ENCODE data around the gene CEP55.

CEP55 gene

DNA sequence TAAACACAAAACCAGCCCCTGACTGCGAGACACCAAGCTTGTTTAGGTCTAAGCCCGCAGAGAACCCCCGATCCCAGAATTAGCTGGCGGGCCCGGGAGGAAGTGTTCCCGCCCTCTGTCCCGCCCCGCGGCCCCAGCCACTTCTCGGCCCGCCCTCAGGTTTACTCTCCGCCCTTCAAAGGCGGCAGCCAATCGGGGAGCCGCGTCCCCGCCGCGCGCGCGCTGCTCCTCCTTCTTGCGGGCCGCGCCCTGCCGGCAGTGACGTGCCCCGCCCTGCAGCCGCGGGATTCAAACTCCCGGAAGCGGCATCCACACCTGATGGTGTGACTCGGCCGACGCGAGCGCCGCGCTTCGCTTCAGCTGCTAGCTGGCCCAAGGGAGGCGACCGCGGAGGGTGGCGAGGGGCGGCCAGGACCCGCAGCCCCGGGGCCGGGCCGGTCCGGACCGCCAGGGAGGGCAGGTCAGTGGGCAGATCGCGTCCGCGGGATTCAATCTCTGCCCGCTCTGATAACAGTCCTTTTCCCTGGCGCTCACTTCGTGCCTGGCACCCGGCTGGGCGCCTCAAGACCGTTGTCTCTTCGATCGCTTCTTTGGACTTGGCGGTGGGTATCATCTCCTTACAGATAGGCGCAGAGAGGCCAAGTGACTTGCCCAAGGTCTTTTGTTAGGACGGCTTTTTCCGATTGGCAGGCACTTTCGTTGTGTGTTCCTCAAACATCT, at the start of gene CEP55:
Gene CEP55, plus strand, starts transcription at position 291 of the 720 bp plus-strand sequence. CDS start 3,440 bp downstream, outside the sequence.
- Histone ChIP-seq H3K9me3 (ENCODE audit: control insufficient read depth in 5 of 5, low read length in 5 of 5) (no peaks in the 10 kb centered on the region), H3K4me3 (ENCODE audit: low read depth in 1 of 5, low read length in 5 of 5) (peak within 1 kb of the TSS; percentile 85 to 97 (median 94)), H3K4me1 (ENCODE audit: control insufficient read depth in 5 of 5, insufficient read depth in 5 of 5, low read length in 5 of 5) (peaks cover 0 to 13% (median 11%) of the 10 kb centered on the region in 5 donors), H3K9ac (ENCODE audit: low read length in 5 of 5) (peak within 1 kb of the TSS; percentile 59 to 84 (median 73)), H3K36me3 (ENCODE audit: control insufficient read depth in 5 of 5, insufficient read depth in 5 of 5, low read length in 5 of 5) (no peaks in the 10 kb centered on the region), H3K27me3 (ENCODE audit: control insufficient read depth in 5 of 5, insufficient read depth in 4 of 5, low read length in 5 of 5) (no peaks in the 10 kb centered on the region), H3K27ac (ENCODE audit: low read depth, low read length) (peak within 1 kb of the TSS; percentile 62)

GRCh38 chr10:93447019-93447418, 49.4 kb upstream of the CEP55 start:
- peaks cover 7 to 24% (median 19%) of the 10 kb centered on the region in 5 donors for H3K4me1 ChIP-seq (ENCODE audit: control insufficient read depth in 5 of 5, insufficient read depth in 5 of 5, low read length in 5 of 5)
- H3K9ac ChIP-seq (ENCODE audit: low read length in 5 of 5) = no peak overlapping the region
- no peaks in the 10 kb centered on the region for H3K9me3 ChIP-seq (ENCODE audit: control insufficient read depth in 5 of 5, low read length in 5 of 5)
- H3K36me3 ChIP-seq (ENCODE audit: control insufficient read depth in 5 of 5, insufficient read depth in 5 of 5, low read length in 5 of 5) = peaks cover 6 to 42% (median 10%) of the 10 kb centered on the region in 5 donors
- H3K27ac ChIP-seq (ENCODE audit: low read depth, low read length) = no peak overlapping the region
- peaks cover 0 to 3% (median 0%) of the 10 kb centered on the region in 5 donors for H3K27me3 ChIP-seq (ENCODE audit: control insufficient read depth in 5 of 5, insufficient read depth in 4 of 5, low read length in 5 of 5)
- H3K4me3 ChIP-seq (ENCODE audit: low read depth in 1 of 5, low read length in 5 of 5) = no peak overlapping the region

DNA sequence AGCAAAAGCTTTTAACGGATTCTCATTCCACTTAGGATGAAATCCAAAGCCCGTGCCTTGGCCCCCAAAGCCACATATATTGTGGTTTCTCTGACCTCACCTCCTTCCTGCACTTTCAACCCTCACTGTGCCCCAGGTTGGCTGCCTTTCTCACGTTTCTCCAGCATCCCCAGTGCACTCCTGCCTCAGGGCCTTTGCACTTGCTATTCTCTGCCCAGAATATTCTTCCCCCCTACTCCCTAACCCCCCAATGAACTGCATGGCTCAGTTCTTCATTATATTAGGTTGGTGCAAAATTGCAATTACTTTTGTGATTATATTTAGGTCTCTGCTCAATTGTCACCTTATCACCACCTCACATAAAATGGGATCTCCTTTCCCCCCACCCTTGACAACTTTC, 48.4 kb upstream of the CEP55 start:
- Histone ChIP-seq H3K27ac (ENCODE audit: low read depth, low read length) (no peak overlapping the region), H3K4me1 (ENCODE audit: control insufficient read depth in 5 of 5, insufficient read depth in 5 of 5, low read length in 5 of 5) (peaks cover 7 to 17% (median 14%) of the 10 kb centered on the region in 5 donors), H3K4me3 (ENCODE audit: low read depth in 1 of 5, low read length in 5 of 5) (no peak overlapping the region), H3K9ac (ENCODE audit: low read length in 5 of 5) (no peak overlapping the region), H3K27me3 (ENCODE audit: control insufficient read depth in 5 of 5, insufficient read depth in 4 of 5, low read length in 5 of 5) (peaks cover 0 to 3% (median 0%) of the 10 kb centered on the region in 5 donors), H3K9me3 (ENCODE audit: control insufficient read depth in 5 of 5, low read length in 5 of 5) (no peaks in the 10 kb centered on the region), H3K36me3 (ENCODE audit: control insufficient read depth in 5 of 5, insufficient read depth in 5 of 5, low read length in 5 of 5) (peaks cover 6 to 43% (median 10%) of the 10 kb centered on the region in 5 donors)

DNA sequence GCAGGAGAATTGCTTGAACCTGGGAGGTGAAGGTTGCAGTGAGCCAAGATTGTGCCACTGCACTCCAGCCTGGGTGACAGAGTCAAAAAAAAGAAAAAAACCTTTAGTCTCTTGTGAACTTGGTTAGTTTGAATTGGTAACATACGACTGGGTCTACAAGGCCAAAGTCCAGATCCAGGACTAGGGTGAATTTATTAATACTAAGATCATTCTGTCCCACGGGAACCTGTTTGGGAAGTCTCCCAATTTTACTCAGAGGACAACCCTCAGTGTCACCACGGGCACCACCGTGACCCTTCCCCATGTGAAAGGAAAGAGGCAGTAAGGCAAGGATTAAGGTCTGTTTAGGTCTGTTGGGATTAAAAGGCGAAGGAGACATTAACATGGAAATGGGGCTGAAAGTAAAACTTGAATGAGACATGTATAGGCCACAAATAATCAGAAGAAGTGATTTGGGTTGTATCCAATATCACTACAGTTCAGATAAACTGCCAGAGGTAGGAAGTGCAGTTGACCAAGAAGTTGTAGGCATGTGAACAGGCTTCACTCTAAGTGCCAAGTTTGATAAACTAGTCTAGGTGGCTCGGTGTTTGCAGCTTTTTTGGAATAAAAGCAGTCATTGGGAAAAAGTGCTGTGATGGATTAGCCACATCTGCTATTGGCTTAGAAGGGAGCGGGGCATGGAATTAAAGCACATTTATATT, 45.0 kb upstream of the CEP55 start:
- no peaks in the 10 kb centered on the region for H3K9me3 ChIP-seq (ENCODE audit: control insufficient read depth in 5 of 5, low read length in 5 of 5)
- no peak overlapping the region for H3K9ac ChIP-seq (ENCODE audit: low read length in 5 of 5)
- H3K4me1 ChIP-seq (ENCODE audit: control insufficient read depth in 5 of 5, insufficient read depth in 5 of 5, low read length in 5 of 5) = peaks cover 0 to 5% (median 2%) of the 10 kb centered on the region in 5 donors
- H3K4me3 ChIP-seq (ENCODE audit: low read depth in 1 of 5, low read length in 5 of 5) = no peak overlapping the region
- H3K27ac ChIP-seq (ENCODE audit: low read depth, low read length) = no peak overlapping the region
- no peaks in the 10 kb centered on the region for H3K27me3 ChIP-seq (ENCODE audit: control insufficient read depth in 5 of 5, insufficient read depth in 4 of 5, low read length in 5 of 5)
- H3K36me3 ChIP-seq (ENCODE audit: control insufficient read depth in 5 of 5, insufficient read depth in 5 of 5, low read length in 5 of 5) = peaks cover 6 to 37% (median 12%) of the 10 kb centered on the region in 5 donors

DNA sequence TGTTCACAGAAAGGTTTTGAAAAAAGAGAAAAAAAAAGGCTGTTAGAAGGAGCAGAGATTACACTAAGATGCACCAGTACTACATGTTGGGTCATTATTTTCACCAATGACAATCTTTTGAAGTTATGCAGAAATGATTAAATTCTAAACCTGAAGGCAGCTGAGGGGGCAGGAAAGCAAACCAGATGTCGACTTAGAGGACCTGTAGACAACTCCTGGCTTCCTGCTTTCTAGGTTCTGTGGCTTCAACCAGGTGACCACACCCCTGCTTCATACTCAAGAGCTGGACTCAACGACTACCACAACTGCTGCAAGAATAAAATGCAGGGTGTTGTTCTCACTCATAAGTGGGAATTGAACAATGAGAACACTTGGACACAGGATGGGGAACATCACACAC, 44.3 kb upstream of the CEP55 start:
- Histone ChIP-seq H3K36me3 (ENCODE audit: control insufficient read depth in 5 of 5, insufficient read depth in 5 of 5, low read length in 5 of 5) (peaks cover 6 to 36% (median 14%) of the 10 kb centered on the region in 5 donors), H3K9me3 (ENCODE audit: control insufficient read depth in 5 of 5, low read length in 5 of 5) (no peaks in the 10 kb centered on the region), H3K27me3 (ENCODE audit: control insufficient read depth in 5 of 5, insufficient read depth in 4 of 5, low read length in 5 of 5) (no peaks in the 10 kb centered on the region), H3K4me1 (ENCODE audit: control insufficient read depth in 5 of 5, insufficient read depth in 5 of 5, low read length in 5 of 5) (peaks cover 0 to 11% (median 8%) of the 10 kb centered on the region in 5 donors), H3K27ac (ENCODE audit: low read depth, low read length) (no peak overlapping the region), H3K4me3 (ENCODE audit: low read depth in 1 of 5, low read length in 5 of 5) (no peak overlapping the region), H3K9ac (ENCODE audit: low read length in 5 of 5) (no peak overlapping the region)

DNA sequence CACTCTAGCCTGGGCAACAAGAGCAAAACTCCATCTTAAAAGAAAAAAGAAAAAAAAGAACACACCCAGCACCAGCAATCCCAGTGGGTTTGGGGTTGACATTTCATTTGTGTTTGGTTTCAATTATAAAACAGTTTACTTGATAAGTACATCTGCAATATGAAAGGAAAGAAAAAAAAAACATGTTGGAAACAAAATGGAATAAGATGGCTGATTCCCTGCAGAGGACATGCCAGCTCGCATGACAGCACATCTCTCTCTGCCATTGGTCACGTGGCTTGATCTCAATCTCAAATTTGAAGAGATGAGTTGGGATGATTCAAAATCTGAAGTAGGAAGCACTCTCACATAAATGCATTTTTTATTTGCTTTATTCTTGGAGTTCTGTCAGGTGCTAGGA, 42.3 kb upstream of the CEP55 start:
- Histone ChIP-seq H3K4me1 (ENCODE audit: control insufficient read depth in 5 of 5, insufficient read depth in 5 of 5, low read length in 5 of 5) (peaks cover 3 to 25% (median 22%) of the 10 kb centered on the region in 5 donors), H3K27ac (ENCODE audit: low read depth, low read length) (peak overlapping the region; percentile 41), H3K9me3 (ENCODE audit: control insufficient read depth in 5 of 5, low read length in 5 of 5) (no peaks in the 10 kb centered on the region), H3K4me3 (ENCODE audit: low read depth in 1 of 5, low read length in 5 of 5) (no peak overlapping the region), H3K27me3 (ENCODE audit: control insufficient read depth in 5 of 5, insufficient read depth in 4 of 5, low read length in 5 of 5) (no peaks in the 10 kb centered on the region), H3K36me3 (ENCODE audit: control insufficient read depth in 5 of 5, insufficient read depth in 5 of 5, low read length in 5 of 5) (peaks cover 6 to 35% (median 11%) of the 10 kb centered on the region in 5 donors), H3K9ac (ENCODE audit: low read length in 5 of 5) (no peak overlapping the region)

- no peaks in the 10 kb centered on the region for H3K9me3 ChIP-seq (ENCODE audit: control insufficient read depth in 5 of 5, low read length in 5 of 5)
- peaks cover 6 to 29% (median 11%) of the 10 kb centered on the region in 5 donors for H3K36me3 ChIP-seq (ENCODE audit: control insufficient read depth in 5 of 5, insufficient read depth in 5 of 5, low read length in 5 of 5)
- peak overlapping the region; percentile 41 for H3K27ac ChIP-seq (ENCODE audit: low read depth, low read length)
- H3K4me3 ChIP-seq (ENCODE audit: low read depth in 1 of 5, low read length in 5 of 5) = no peak overlapping the region
- peaks cover 3 to 30% (median 27%) of the 10 kb centered on the region in 5 donors for H3K4me1 ChIP-seq (ENCODE audit: control insufficient read depth in 5 of 5, insufficient read depth in 5 of 5, low read length in 5 of 5)
- no peaks in the 10 kb centered on the region for H3K27me3 ChIP-seq (ENCODE audit: control insufficient read depth in 5 of 5, insufficient read depth in 4 of 5, low read length in 5 of 5)
- H3K9ac ChIP-seq (ENCODE audit: low read length in 5 of 5) = no peak overlapping the region
These were observed 41.7 kb upstream of the CEP55 start for GRCh38 chr10:93454736-93455135.

GRCh38 chr10:93456480-93456879, 39.9 kb upstream of the CEP55 start:
- Histone ChIP-seq H3K9me3 (ENCODE audit: control insufficient read depth in 5 of 5, low read length in 5 of 5) (no peaks in the 10 kb centered on the region), H3K4me3 (ENCODE audit: low read depth in 1 of 5, low read length in 5 of 5) (no peak overlapping the region), H3K9ac (ENCODE audit: low read length in 5 of 5) (no peak overlapping the region), H3K36me3 (ENCODE audit: control insufficient read depth in 5 of 5, insufficient read depth in 5 of 5, low read length in 5 of 5) (peaks cover 2 to 16% (median 8%) of the 10 kb centered on the region in 5 donors), H3K27ac (ENCODE audit: low read depth, low read length) (no peak overlapping the region), H3K27me3 (ENCODE audit: control insufficient read depth in 5 of 5, insufficient read depth in 4 of 5, low read length in 5 of 5) (no peaks in the 10 kb centered on the region), H3K4me1 (ENCODE audit: control insufficient read depth in 5 of 5, insufficient read depth in 5 of 5, low read length in 5 of 5) (peaks cover 3 to 42% (median 34%) of the 10 kb centered on the region in 5 donors)

GRCh38 chr10:93457511-93457910, 38.9 kb upstream of the CEP55 start:
- Histone ChIP-seq H3K27me3 (ENCODE audit: control insufficient read depth in 5 of 5, insufficient read depth in 4 of 5, low read length in 5 of 5) (no peaks in the 10 kb centered on the region), H3K9ac (ENCODE audit: low read length in 5 of 5) (no peak overlapping the region), H3K27ac (ENCODE audit: low read depth, low read length) (no peak overlapping the region), H3K4me3 (ENCODE audit: low read depth in 1 of 5, low read length in 5 of 5) (no peak overlapping the region), H3K9me3 (ENCODE audit: control insufficient read depth in 5 of 5, low read length in 5 of 5) (no peaks in the 10 kb centered on the region), H3K4me1 (ENCODE audit: control insufficient read depth in 5 of 5, insufficient read depth in 5 of 5, low read length in 5 of 5) (peaks cover 5 to 52% (median 36%) of the 10 kb centered on the region in 5 donors), H3K36me3 (ENCODE audit: control insufficient read depth in 5 of 5, insufficient read depth in 5 of 5, low read length in 5 of 5) (peaks cover 0 to 9% (median 5%) of the 10 kb centered on the region in 5 donors)

DNA sequence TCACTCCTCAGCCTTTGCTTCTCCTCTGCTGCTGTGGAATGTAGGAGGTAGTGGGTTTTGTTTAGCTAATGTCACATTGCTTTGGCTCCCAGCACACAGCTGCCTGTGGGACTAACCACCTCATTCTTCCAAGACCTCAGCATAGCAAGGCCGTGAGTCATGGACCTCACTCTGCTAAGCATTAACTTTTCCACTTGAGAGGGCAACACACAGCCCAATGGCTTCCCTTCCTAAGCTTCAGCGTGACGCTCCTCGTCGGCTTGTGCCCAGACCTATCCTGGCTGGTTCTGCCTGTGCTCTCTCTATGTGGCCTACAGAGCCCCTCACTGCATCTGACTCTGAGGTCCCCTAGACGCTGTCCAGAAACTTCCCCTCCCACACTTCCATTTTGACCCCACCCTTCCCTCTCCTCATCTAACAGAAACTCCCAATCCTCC, 37.6 kb upstream of the CEP55 start:
- Histone ChIP-seq H3K9me3 (ENCODE audit: control insufficient read depth in 5 of 5, low read length in 5 of 5) (no peaks in the 10 kb centered on the region), H3K27ac (ENCODE audit: low read depth, low read length) (peak overlapping the region; percentile 37), H3K4me1 (ENCODE audit: control insufficient read depth in 5 of 5, insufficient read depth in 5 of 5, low read length in 5 of 5) (peaks cover 7 to 62% (median 48%) of the 10 kb centered on the region in 5 donors), H3K9ac (ENCODE audit: low read length in 5 of 5) (peak overlapping the region in 1 of 5 donors; percentile 48), H3K27me3 (ENCODE audit: control insufficient read depth in 5 of 5, insufficient read depth in 4 of 5, low read length in 5 of 5) (no peaks in the 10 kb centered on the region), H3K4me3 (ENCODE audit: low read depth in 1 of 5, low read length in 5 of 5) (peak overlapping the region in 1 of 5 donors; percentile 1), H3K36me3 (ENCODE audit: control insufficient read depth in 5 of 5, insufficient read depth in 5 of 5, low read length in 5 of 5) (peaks cover 0 to 6% (median 5%) of the 10 kb centered on the region in 5 donors)

Data from subcutaneous abdominal adipose tissue (tissue), 5 donors.